ENCODE results near the gene PRR16.

Gene PRR16

DNA sequence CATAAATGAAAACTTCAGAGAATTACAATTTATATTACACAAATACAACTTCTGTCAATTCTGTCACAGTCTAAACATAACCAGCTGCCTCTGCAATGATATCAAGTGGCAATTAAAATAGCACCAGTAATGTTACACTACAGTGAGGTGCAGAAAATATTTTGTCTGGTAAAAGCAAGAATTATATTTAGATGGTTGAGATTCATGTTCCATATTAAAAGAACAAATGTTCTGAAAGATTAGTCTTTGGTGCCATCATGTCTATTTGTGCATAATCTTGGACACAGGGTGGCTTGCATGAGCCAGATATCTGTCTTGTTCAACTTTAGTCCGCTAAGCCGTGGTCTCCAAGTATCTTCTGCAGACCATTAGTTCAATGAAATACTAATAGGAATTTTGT, 29.0 kb upstream of the PRR16 start:
- Histone ChIP-seq H3K4me3 (replicated peaks; ENCODE audit: low read depth, low read length) (no peak overlapping the region), H3K36me3 (ENCODE audit: control insufficient read depth, insufficient read depth, low read length) (no peaks in the 10 kb centered on the region), H3K27me3 (replicated peaks; ENCODE audit: control insufficient read depth, insufficient read depth, low read length) (no peaks in the 10 kb centered on the region)
- TF ChIP-seq, protein P1, sequence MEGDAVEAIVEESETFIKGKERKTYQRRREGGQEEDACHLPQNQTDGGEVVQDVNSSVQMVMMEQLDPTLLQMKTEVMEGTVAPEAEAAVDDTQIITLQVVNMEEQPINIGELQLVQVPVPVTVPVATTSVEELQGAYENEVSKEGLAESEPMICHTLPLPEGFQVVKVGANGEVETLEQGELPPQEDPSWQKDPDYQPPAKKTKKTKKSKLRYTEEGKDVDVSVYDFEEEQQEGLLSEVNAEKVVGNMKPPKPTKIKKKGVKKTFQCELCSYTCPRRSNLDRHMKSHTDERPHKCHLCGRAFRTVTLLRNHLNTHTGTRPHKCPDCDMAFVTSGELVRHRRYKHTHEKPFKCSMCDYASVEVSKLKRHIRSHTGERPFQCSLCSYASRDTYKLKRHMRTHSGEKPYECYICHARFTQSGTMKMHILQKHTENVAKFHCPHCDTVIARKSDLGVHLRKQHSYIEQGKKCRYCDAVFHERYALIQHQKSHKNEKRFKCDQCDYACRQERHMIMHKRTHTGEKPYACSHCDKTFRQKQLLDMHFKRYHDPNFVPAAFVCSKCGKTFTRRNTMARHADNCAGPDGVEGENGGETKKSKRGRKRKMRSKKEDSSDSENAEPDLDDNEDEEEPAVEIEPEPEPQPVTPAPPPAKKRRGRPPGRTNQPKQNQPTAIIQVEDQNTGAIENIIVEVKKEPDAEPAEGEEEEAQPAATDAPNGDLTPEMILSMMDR (IDR thresholded peaks at IDR 0.05; ENCODE audit: insufficient read depth, low read length, poor library complexity, severe bottlenecking): no peak
- DNase-seq (ENCODE audit: extremely low read depth, insufficient read length): no peak

DNA sequence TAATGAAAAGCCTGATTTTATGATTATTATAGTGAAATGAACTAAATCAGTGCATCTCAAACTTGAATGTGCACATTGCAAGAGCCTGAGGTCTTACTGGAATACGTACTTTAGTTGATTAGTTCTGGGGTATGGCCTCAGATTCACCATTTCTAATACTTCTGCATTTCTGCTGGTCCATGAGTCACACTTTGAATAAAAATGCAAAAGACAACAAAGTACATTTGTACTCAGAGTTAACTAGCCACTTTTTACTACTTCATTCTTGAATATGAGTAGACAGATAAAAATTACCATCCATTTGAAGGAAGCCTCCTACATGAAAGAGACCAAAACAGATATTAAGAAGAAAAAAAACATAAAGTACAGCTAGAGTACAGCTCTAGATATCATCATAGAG, 27.1 kb upstream of the PRR16 start:
- TF ChIP-seq, protein P1 (IDR thresholded peaks at IDR 0.05; ENCODE audit: insufficient read depth, low read length, poor library complexity, severe bottlenecking): no peak

DNA sequence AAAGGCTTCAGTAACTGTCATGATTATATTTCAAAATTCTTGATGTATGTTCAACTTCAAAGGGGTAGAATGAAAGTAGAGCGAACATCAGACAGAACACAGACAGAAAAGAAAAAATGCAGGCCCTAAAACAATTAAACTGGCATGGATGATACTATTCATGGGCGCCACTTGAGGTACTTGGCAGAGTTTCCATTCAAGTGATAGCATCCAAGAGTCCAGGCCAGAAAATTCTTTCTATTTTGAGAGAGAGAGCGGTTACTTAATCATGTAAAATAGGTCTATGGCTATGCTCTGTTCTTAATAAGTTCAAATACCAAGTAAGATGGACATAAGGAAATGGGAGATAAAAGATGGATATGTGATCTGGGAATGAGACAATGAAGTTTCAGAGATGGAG, 21.4 kb upstream of the PRR16 start:
- Histone ChIP-seq H3K36me3 (ENCODE audit: control insufficient read depth, insufficient read depth, low read length) (no peaks in the 10 kb centered on the region), H3K4me3 (replicated peaks; ENCODE audit: low read depth, low read length) (no peak overlapping the region), H3K27me3 (replicated peaks; ENCODE audit: control insufficient read depth, insufficient read depth, low read length) (no peaks in the 10 kb centered on the region)
- no peak for DNase-seq (ENCODE audit: extremely low read depth, insufficient read length)
- TF ChIP-seq, protein P1 (IDR thresholded peaks at IDR 0.05; ENCODE audit: insufficient read depth, low read length, poor library complexity, severe bottlenecking): no peak

More for the DNA sequence above, 27.1 kb upstream of the PRR16 start:
- no peaks in the 10 kb centered on the region for H3K27me3 ChIP-seq (replicated peaks; ENCODE audit: control insufficient read depth, insufficient read depth, low read length)
- no peaks in the 10 kb centered on the region for H3K36me3 ChIP-seq (ENCODE audit: control insufficient read depth, insufficient read depth, low read length)
- H3K4me3 ChIP-seq (replicated peaks; ENCODE audit: low read depth, low read length): no peak overlapping the region
- no peak for DNase-seq (ENCODE audit: extremely low read depth, insufficient read length)

DNA sequence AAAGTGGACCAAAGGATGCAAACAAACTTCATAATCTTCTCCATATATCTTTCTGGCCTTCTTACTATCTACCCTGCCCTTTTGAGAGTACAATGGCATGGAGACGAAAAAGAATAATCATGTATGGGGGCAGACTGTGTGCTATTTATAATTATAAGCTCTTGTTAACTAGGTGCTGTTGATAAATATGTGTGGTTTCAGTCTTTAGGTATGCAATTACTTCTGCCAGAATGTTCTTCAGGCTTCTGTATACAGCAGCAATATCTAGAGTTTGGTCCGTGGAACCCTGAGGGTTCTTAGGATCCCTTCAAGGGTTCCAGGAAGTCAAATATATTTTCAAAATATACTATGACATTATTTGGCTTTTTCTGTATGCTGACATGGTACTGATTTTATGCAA, 20.5 kb upstream of the PRR16 start:
- DNase-seq (ENCODE audit: extremely low read depth, insufficient read length): no peak
- TF ChIP-seq, protein P1 (IDR thresholded peaks at IDR 0.05; ENCODE audit: insufficient read depth, low read length, poor library complexity, severe bottlenecking): no peak
- Histone ChIP-seq H3K36me3 (ENCODE audit: control insufficient read depth, insufficient read depth, low read length) (no peaks in the 10 kb centered on the region), H3K27me3 (replicated peaks; ENCODE audit: control insufficient read depth, insufficient read depth, low read length) (no peaks in the 10 kb centered on the region), H3K4me3 (replicated peaks; ENCODE audit: low read depth, low read length) (no peak overlapping the region)

DNA sequence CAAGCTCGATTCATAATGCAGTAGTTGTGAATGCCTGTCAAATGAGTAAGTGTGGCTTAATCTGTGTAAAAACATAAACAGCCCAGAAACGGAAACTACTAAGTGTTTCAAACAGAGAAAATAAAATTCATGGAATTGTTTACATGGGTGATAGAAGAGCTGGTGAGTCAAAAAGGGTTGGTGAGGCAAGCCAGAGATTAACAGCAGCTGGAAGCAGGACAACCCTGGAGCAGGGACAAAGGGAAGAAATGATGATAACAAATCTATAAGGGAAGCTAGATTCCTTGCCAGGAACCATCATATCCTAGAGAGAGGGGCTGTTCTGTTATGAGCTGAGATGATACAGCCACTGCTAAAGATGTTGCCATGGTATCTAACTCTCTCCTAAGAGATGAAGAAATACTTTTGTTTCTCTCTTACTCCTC, 18.0 kb upstream of the PRR16 start:
- Histone ChIP-seq H3K36me3 (ENCODE audit: control insufficient read depth, insufficient read depth, low read length) (no peaks in the 10 kb centered on the region), H3K4me3 (replicated peaks; ENCODE audit: low read depth, low read length) (no peak overlapping the region), H3K27me3 (replicated peaks; ENCODE audit: control insufficient read depth, insufficient read depth, low read length) (no peaks in the 10 kb centered on the region)
- DNase-seq (ENCODE audit: extremely low read depth, insufficient read length): no peak
- TF ChIP-seq, protein P1 (IDR thresholded peaks at IDR 0.05; ENCODE audit: insufficient read depth, low read length, poor library complexity, severe bottlenecking): no peak

DNA sequence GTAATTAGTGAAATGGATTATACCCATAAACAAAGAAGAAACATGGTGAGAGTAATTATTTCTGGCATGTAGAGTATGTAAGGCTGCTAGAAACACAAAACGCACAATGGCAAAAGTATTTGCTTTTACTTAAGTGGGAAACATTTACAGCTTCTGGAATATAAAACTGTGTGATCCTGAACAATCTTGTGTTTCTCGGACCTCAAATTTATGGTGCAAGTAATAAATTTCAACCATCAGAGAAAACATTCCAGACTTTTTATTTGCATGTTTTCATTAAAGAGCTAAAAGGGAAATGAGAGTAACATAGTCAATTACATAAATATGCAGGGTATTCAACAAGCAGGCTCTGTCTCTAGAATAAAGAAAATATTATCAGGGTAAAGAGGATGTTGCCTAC, 17.2 kb upstream of the PRR16 start:
- no peaks in the 10 kb centered on the region; the same call in 1 of the 2 replicates for H3K27me3 ChIP-seq (replicated peaks; ENCODE audit: control insufficient read depth, insufficient read depth, low read length)
- TF ChIP-seq, protein P1 (IDR thresholded peaks at IDR 0.05; ENCODE audit: insufficient read depth, low read length, poor library complexity, severe bottlenecking): no peak
- no peak for DNase-seq (ENCODE audit: extremely low read depth, insufficient read length)
- H3K4me3 ChIP-seq (replicated peaks; ENCODE audit: low read depth, low read length): no peak overlapping the region
- H3K36me3 ChIP-seq (ENCODE audit: control insufficient read depth, insufficient read depth, low read length): no peaks in the 10 kb centered on the region
